CD4-positive, alpha-beta T cell (primary cell): ENCODE results near the gene NCKAP5. TPM values are rescaled to one million over a fixed set of nuclear protein-coding genes. Genes with fewer than 3 reads are reported as not detected.

ENCODE experiments used
- ATAC-seq: fragments of 200-7000 bp; cut with Tn5 transposase; one replicate; pipeline ENCODE4 v1.10.0; 2022; ENCODE audit warnings: mild to moderate bottlenecking; ENCODE audit not compliant: poor library complexity
- CTCF ChIA-PET: fragments of 350-600 bp; sonication (Branson Sonifier 250); formaldehyde crosslinking; loops from one replicate; lab custom pipeline; 2021; ENCODE audit warnings: antibody characterized with exemption, inconsistent platforms; lab: Charles Lee
- POLR2A ChIA-PET: fragments of 350-600 bp; sonication (Branson Sonifier 250); formaldehyde crosslinking; loops from one replicate; lab custom pipeline; 2021; ENCODE audit warnings: antibody characterized with exemption, inconsistent platforms; lab: Charles Lee
- DNase-seq, 14 experiments: peaks; one replicate each; pipeline ENCODE4 v3.0.0-alpha.2; 2013 to 2020; ENCODE audit warnings: mixed read lengths in 2 of 14
- H3K27ac ChIP-seq, 2 donors: one replicate each; pipeline versions ENCODE4 v1.5.1 to v1.7.0; 2013; ENCODE audit warnings: low read length in 2 of 2, low read depth in 1 of 2, mild to moderate bottlenecking in 1 of 2
- H3K27me3 ChIP-seq, 2 experiments: 1 replicate in 1 of 2; 2 replicates in 1 of 2; pipeline versions ENCODE4 v1.6.1 to v1.7.0; 2013; ENCODE audit warnings: low read length in 2 of 2, control low read depth in 1 of 2, mild to moderate bottlenecking in 1 of 2, moderate library complexity in 1 of 2; ENCODE audit not compliant: insufficient read depth in 2 of 2, control insufficient read depth in 1 of 2
- H3K36me3 ChIP-seq: one replicate; pipeline ENCODE4 v1.6.1; 2013; ENCODE audit warnings: low read length, control low read depth; ENCODE audit not compliant: insufficient read depth
- H3K4me1 ChIP-seq: one replicate; pipeline ENCODE4 v1.6.1; 2013; ENCODE audit warnings: low read length, control low read depth; ENCODE audit not compliant: insufficient read depth
- H3K4me3 ChIP-seq: one replicate; pipeline ENCODE4 v1.5.1; 2013; ENCODE audit warnings: mild to moderate bottlenecking, low read length, moderate library complexity
- H3K9me3 ChIP-seq, 2 experiments: 1 replicate in 1 of 2; 2 replicates in 1 of 2; pipeline versions ENCODE4 v1.6.1 to v1.7.0; 2013; ENCODE audit warnings: low read length in 2 of 2, mild to moderate bottlenecking in 2 of 2, control low read depth in 1 of 2, moderate library complexity in 1 of 2; ENCODE audit not compliant: control insufficient read depth in 1 of 2, insufficient read depth in 1 of 2
- H3K27ac Mint-ChIP-seq: one replicate; pipeline ENCODE4 v1.8.0; 2020; ENCODE audit warnings: mixed read lengths
- H3K27me3 Mint-ChIP-seq: one replicate; pipeline ENCODE4 v1.8.0; 2021; ENCODE audit warnings: mixed read lengths
- H3K36me3 Mint-ChIP-seq: one replicate; pipeline ENCODE4 v1.8.0; 2021; ENCODE audit warnings: low read depth, mixed read lengths
- H3K4me1 Mint-ChIP-seq: one replicate; pipeline ENCODE4 v1.8.0; 2021; ENCODE audit warnings: low read depth, mixed read lengths
- H3K4me3 Mint-ChIP-seq: one replicate; pipeline ENCODE4 v1.8.0; 2020; ENCODE audit warnings: mild to moderate bottlenecking, mixed read lengths
- H3K9me3 Mint-ChIP-seq: one replicate; pipeline ENCODE4 v1.8.0; 2020; ENCODE audit warnings: mixed read lengths
- intact Hi-C, 2 experiments: fragments of 100-400 bp; cut with DNase I in 1 of 2; cut with micrococcal nuclease in 1 of 2; formaldehyde crosslinking; loops; one replicate each; pipeline versions ENCODE4 v1.15.1 to v1.9.0; 2023 to 2025; cut with DNase I, micrococcal nuclease
- total RNA-seq, 174 experiments: library from RNA in 2 of 174; stranded (reverse) in 2 of 174; gene quantifications; one replicate each; pipeline ENCODE4 v1.2.3 and lab custom pipeline; 2021 to 2026
- TF ChIP-seq, protein P1 (sequence below): fragments of 200-600 bp; IDR thresholded peaks from one replicate; pipeline ENCODE4 v1.8.0; 2022; ENCODE audit warnings: antibody characterized with exemption, mild to moderate bottlenecking

The NCKAP5 gene
- total RNA-seq, 2 experiments from 2014 or later: not detected

DNA sequence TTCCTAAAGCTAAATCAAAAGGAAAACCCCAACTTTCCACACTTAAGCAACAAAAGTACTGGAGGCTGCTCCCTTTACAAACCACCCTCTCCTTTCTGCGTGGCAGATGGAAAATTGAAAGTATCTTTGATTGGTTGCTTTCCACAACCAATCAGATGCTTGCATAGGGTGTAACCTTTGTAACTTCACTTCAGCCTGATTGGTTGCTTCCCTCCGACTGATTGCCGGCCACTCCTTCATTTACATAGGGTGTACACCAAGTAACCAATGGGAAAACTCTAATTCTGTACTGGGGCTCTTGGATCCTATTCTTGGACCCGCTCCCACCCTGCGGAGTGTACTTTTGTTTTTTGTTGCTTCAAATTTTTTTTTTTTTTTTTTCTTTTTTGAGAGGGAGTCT, 297.7 kb downstream of the NCKAP5 start:
- Mint-ChIP-seq H3K27ac (no peak overlapping the region), H3K4me3 (no peak overlapping the region), H3K27me3 (peaks cover 5% of the 10 kb centered on the region), H3K9me3 (peaks cover 6% of the 10 kb centered on the region), H3K36me3 (no peaks in the 10 kb centered on the region), H3K4me1 (no peaks in the 10 kb centered on the region)
- H3K4me3 ChIP-seq: no peak overlapping the region
- no peaks in the 10 kb centered on the region for H3K36me3 ChIP-seq
- H3K27me3 ChIP-seq: peaks cover 0 to 2% of the 10 kb centered on the region in 2 experiments
- TF ChIP-seq, protein P1, sequence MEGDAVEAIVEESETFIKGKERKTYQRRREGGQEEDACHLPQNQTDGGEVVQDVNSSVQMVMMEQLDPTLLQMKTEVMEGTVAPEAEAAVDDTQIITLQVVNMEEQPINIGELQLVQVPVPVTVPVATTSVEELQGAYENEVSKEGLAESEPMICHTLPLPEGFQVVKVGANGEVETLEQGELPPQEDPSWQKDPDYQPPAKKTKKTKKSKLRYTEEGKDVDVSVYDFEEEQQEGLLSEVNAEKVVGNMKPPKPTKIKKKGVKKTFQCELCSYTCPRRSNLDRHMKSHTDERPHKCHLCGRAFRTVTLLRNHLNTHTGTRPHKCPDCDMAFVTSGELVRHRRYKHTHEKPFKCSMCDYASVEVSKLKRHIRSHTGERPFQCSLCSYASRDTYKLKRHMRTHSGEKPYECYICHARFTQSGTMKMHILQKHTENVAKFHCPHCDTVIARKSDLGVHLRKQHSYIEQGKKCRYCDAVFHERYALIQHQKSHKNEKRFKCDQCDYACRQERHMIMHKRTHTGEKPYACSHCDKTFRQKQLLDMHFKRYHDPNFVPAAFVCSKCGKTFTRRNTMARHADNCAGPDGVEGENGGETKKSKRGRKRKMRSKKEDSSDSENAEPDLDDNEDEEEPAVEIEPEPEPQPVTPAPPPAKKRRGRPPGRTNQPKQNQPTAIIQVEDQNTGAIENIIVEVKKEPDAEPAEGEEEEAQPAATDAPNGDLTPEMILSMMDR: no peak
- POLR2A ChIA-PET: no interaction called here
- DNase-seq: no peak
- no peaks in the 10 kb centered on the region for H3K4me1 ChIP-seq
- intact Hi-C loops: no loop called here
- peaks cover 0 to 14% of the 10 kb centered on the region in 2 experiments for H3K9me3 ChIP-seq
- no peak overlapping the region for H3K27ac ChIP-seq
- CTCF ChIA-PET: no interaction called here
- no peak for ATAC-seq

- no peak for ATAC-seq
These were observed 301.2 kb downstream of the NCKAP5 start for GRCh38 chr2:133266926-133267590.

GRCh38 chr2:133266041-133266925, 302.0 kb downstream of the NCKAP5 start:
- Histone ChIP-seq H3K36me3 (no peaks in the 10 kb centered on the region), H3K4me1 (no peaks in the 10 kb centered on the region), H3K27me3 (peaks cover 0 to 2% of the 10 kb centered on the region in 2 experiments), H3K4me3 (no peak overlapping the region), H3K27ac (no peak overlapping the region), H3K9me3 (peaks cover 0 to 18% of the 10 kb centered on the region in 2 experiments)
- ChIA-PET POLR2A (no interaction called here), CTCF (no interaction called here)
- H3K36me3 Mint-ChIP-seq: no peaks in the 10 kb centered on the region
- intact Hi-C loops: no loop called here
- DNase-seq: no peak
- no peaks in the 10 kb centered on the region for H3K4me1 Mint-ChIP-seq
- TF ChIP-seq, protein P1: no peak
- H3K27ac Mint-ChIP-seq: no peak overlapping the region
- H3K4me3 Mint-ChIP-seq: no peak overlapping the region
- H3K27me3 Mint-ChIP-seq: peaks cover 33% of the 10 kb centered on the region
- H3K9me3 Mint-ChIP-seq: peaks cover 3% of the 10 kb centered on the region
- ATAC-seq: no peak

More at GRCh38 chr2:133266926-133267590, 301.2 kb downstream of the NCKAP5 start:
- Histone ChIP-seq H3K27me3 (peaks cover 0 to 2% of the 10 kb centered on the region in 2 experiments), H3K27ac (no peak overlapping the region), H3K4me1 (no peaks in the 10 kb centered on the region), H3K36me3 (no peaks in the 10 kb centered on the region), H3K4me3 (no peak overlapping the region), H3K9me3 (peaks cover 0 to 18% of the 10 kb centered on the region in 2 experiments)
- Mint-ChIP-seq H3K4me1 (no peaks in the 10 kb centered on the region), H3K4me3 (no peak overlapping the region), H3K9me3 (peaks cover 3% of the 10 kb centered on the region), H3K27ac (no peak overlapping the region), H3K27me3 (peaks cover 33% of the 10 kb centered on the region), H3K36me3 (no peaks in the 10 kb centered on the region)
- TF ChIP-seq, protein P1: no peak
- intact Hi-C loops: no loop called here
- DNase-seq: no peak
- POLR2A ChIA-PET: no interaction called here
- CTCF ChIA-PET: no interaction called here
